ENCODE results near the gene IL27RA. TPM values are rescaled to one million over a fixed set of nuclear protein-coding genes. Genes with fewer than 3 reads are reported as not detected.

IL27RA gene
- total RNA-seq, 1 experiment from 2014 or later, result 0.67 TPM

DNA sequence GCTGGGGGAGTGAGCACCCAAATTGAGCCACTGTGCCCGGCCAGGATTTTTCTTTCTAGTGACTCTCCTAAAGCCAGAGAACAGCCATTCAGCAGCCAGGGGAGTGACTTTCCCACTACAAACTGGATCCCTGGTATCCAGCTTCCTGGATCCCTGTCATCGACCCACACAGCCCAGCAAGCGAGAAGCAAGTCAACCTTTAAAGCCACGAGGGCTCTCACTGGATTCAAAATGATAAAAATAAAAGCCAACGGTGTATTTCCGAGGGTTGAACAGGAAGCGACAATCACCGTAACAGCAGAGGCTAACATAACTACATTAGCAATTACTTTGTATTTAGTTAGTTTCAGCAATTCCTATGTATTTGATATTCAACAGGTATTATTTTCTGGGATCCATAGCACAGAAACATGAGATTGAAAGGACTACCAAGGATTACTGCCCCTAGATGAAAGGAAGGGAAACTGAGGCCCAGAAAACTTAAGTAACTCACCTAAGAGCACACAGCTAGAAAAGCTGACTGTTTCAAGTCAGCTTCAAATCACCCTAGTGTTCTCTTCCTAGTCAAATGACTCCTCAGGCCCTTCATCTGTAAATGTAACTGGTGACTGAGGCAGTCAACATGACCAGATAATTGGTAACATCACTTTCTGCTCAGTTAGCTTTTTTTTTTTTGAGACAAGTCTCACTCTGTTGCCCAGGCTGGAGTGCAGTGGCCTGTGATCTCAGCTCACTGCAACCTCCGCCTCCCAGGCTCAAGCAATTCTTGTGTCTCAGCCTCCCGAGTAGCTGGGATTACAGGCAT, 28.1 kb upstream of the IL27RA start:
- H3K27me3 ChIP-seq (ENCODE audit: low read length), result no peaks in the 10 kb centered on the region
- no peaks in the 10 kb centered on the region for H4K20me1 ChIP-seq (ENCODE audit: insufficient read depth, low read depth, low read length)
- peaks cover 6% of the 10 kb centered on the region; the same call in 1 of the 2 replicates for H3K36me3 ChIP-seq (ENCODE audit: insufficient read depth, low read length)
- H3K4me2 ChIP-seq (ENCODE audit: low read depth, low read length, poor library complexity, severe bottlenecking), result peak overlapping the region; percentile 50
- H3K4me3 ChIP-seq (ENCODE audit: low read length), result no peak overlapping the region
- 0 out of 2 replicates have a peak, but pooled peaks cover 4% of the 10 kb centered on the region for H3K9me3 ChIP-seq (ENCODE audit: low read length)
- no peaks in the 10 kb centered on the region for H3K9me2 ChIP-seq (replicated peaks; ENCODE audit: insufficient read depth, low read length)
- no peak overlapping the region for H2AFZ ChIP-seq (ENCODE audit: low read length)
- peaks cover 30% of the 10 kb centered on the region for H3K4me1 ChIP-seq (ENCODE audit: low read length)
- H3K9ac ChIP-seq (ENCODE audit: low read length), result peak overlapping the region; percentile 50
- DNase-seq, result peak; percentile 55
- peaks cover 36% of the 10 kb centered on the region for H3K79me2 ChIP-seq (ENCODE audit: low read length)
- H3K27ac ChIP-seq (ENCODE audit: low read length), result peak overlapping the region; percentile 72

DNA sequence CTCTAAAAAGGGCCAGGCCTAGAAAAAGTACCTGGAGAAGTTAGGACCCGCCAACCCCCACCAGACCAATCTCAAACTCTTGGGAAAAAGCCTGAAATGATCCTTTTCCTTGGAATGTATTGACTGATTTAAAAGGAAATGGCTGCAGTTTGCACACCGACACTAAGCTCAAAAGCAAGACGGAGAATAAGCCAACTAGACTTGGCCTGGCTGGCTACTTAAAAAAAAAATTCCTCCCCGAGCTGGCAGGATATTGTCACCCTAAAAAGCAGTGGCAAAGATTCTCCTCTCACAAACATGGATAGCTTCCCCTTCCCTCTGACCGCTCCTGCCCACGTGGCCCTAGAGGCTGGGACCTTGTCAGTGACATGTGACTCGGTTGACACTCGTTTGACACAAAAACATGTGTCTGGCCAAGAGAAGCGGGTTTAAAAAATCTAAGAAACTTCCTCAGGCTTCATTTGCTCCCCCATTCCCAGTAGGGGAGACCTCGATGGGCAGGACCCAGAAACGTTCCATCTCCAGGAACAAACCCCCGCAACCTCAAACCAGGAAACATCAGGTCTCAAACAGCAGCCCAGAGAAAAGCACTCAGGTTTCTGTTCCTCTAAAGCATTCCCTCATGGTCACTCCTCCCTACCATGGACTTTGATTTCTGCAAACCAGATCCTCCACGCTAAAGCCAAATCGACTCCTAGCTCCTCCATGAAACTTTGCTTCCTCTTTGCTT, 26.8 kb upstream of the IL27RA start:
- peak overlapping the region; percentile 93 for H3K4me2 ChIP-seq (ENCODE audit: low read depth, low read length, poor library complexity, severe bottlenecking)
- peaks cover 30% of the 10 kb centered on the region for H3K4me1 ChIP-seq (ENCODE audit: low read length)
- no peaks in the 10 kb centered on the region for H3K9me3 ChIP-seq (ENCODE audit: low read length)
- DNase-seq, result no peak
- H3K9ac ChIP-seq (ENCODE audit: low read length), result peak overlapping the region; percentile 46
- no peaks in the 10 kb centered on the region for H3K27me3 ChIP-seq (ENCODE audit: low read length)
- peak overlapping the region; percentile 66 for H2AFZ ChIP-seq (ENCODE audit: low read length)
- H3K27ac ChIP-seq (ENCODE audit: low read length), result peak overlapping the region; percentile 77
- H3K79me2 ChIP-seq (ENCODE audit: low read length), result peaks cover 36% of the 10 kb centered on the region
- no peaks in the 10 kb centered on the region for H4K20me1 ChIP-seq (ENCODE audit: insufficient read depth, low read depth, low read length)
- H3K36me3 ChIP-seq (ENCODE audit: insufficient read depth, low read length), result peaks cover 6% of the 10 kb centered on the region; the same call in 1 of the 2 replicates
- H3K4me3 ChIP-seq (ENCODE audit: low read length), result peak overlapping the region; percentile 81
- no peaks in the 10 kb centered on the region for H3K9me2 ChIP-seq (replicated peaks; ENCODE audit: insufficient read depth, low read length)

DNA sequence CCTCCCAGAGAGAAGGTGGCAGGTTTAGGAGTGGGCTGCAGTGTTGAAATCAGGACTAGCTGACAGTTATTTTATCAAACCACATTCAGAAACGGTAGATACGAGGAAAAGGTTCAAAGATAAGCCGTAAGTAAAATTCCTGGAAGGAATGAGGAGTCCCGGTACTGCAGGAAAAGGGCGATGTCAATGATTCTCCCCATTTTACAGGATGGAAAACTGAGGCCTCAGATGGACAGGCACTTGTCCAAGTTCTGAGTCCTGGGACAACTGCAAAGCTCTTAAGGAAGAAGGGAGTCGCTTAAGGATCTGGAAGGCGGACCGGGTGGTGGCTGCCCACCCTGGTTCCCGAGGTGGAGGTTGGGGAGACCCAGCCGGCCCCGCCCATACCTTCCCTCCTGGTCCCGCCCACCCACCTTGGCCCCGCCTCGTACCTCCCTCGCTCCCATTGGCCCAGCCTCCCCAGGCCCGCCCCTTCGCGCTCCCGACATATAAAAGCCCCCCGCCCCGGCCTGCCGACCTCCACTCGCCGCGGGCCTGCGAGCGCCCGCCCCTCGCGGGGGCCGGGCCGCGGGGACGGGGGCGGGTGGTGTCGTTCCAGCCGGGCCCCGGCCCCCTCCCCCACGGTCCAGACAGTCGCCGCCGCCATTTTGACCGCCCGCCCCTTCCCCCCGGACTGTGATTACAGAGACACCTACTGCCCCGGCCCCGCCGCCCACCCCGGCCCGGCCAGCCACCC, 26.0 kb upstream of the IL27RA start:
- H4K20me1 ChIP-seq (ENCODE audit: insufficient read depth, low read depth, low read length), result no peaks in the 10 kb centered on the region
- H2AFZ ChIP-seq (ENCODE audit: low read length), result peak overlapping the region; percentile 66
- no peaks in the 10 kb centered on the region for H3K9me2 ChIP-seq (replicated peaks; ENCODE audit: insufficient read depth, low read length)
- peaks cover 30% of the 10 kb centered on the region for H3K4me1 ChIP-seq (ENCODE audit: low read length)
- peak overlapping the region; percentile 93 for H3K4me2 ChIP-seq (ENCODE audit: low read depth, low read length, poor library complexity, severe bottlenecking)
- H3K4me3 ChIP-seq (ENCODE audit: low read length), result peak overlapping the region; percentile 81
- peak overlapping the region; percentile 87 for H3K27ac ChIP-seq (ENCODE audit: low read length)
- DNase-seq, result peak; percentile 96
- H3K36me3 ChIP-seq (ENCODE audit: insufficient read depth, low read length), result no peaks in the 10 kb centered on the region
- H3K9me3 ChIP-seq (ENCODE audit: low read length), result no peaks in the 10 kb centered on the region
- H3K79me2 ChIP-seq (ENCODE audit: low read length), result peaks cover 30% of the 10 kb centered on the region
- no peaks in the 10 kb centered on the region for H3K27me3 ChIP-seq (ENCODE audit: low read length)
- peak overlapping the region; percentile 98 for H3K9ac ChIP-seq (ENCODE audit: low read length)

DNA sequence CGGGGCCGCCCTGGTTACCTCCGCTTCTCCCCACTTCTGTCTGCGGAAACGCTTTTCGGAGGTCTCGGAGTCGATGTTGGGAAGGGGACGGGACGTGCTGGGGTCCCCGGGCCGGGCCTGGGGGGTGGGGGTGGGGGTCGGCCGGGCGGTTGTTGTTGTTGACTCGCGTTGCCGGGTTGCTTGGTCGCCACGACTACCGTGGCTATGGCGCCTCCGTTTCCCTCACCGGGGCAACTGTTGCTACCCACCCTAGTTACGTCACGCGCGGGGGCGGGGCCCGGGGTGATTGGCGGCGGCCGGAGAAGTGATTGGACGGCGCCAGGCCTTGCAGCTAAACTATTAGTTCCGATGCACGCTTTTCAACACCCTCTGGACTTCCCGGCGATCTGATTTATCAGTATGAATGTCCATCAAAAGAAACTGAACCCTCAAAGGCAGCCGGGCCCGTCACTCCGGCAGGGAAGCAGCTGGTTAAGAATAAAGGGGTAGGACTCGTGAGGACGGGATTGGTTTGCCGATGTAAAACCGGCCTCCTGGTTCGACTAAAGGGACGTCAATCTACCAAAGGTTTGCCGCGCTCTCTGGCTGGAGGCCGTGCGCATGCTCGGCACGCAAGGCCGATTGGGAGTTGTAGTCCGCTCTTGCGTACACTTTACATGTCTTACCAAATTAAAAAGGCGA, 25.3 kb upstream of the IL27RA start, which contains the start of gene RFX1:
TSS of gene RFX1 (minus strand) at position 236 of the 681 bp plus-strand sequence. CDS start 12,477 bp downstream, outside the sequence.
- Histone ChIP-seq H3K27me3 (ENCODE audit: low read length) (no peaks in the 10 kb centered on the region), H3K9ac (ENCODE audit: low read length) (peak within 1 kb of the TSS; percentile 98), H3K79me2 (ENCODE audit: low read length) (peaks cover 23% of the 10 kb centered on the region), H3K36me3 (ENCODE audit: insufficient read depth, low read length) (no peaks in the 10 kb centered on the region), H3K4me2 (ENCODE audit: low read depth, low read length, poor library complexity, severe bottlenecking) (peak within 1 kb of the TSS; percentile 93), H3K27ac (ENCODE audit: low read length) (peak within 1 kb of the TSS; percentile 87), H3K9me2 (replicated peaks; ENCODE audit: insufficient read depth, low read length) (no peaks in the 10 kb centered on the region), H3K4me1 (ENCODE audit: low read length) (peaks cover 30% of the 10 kb centered on the region), H2AFZ (ENCODE audit: low read length) (peak within 1 kb of the TSS; percentile 79), H3K9me3 (ENCODE audit: low read length) (no peaks in the 10 kb centered on the region), H4K20me1 (ENCODE audit: insufficient read depth, low read depth, low read length) (no peaks in the 10 kb centered on the region), H3K4me3 (ENCODE audit: low read length) (peak within 1 kb of the TSS; percentile 81)
- DNase-seq, result peak; percentile 99

GRCh38 chr19:14006766-14007562, 24.6 kb upstream of the IL27RA start:
- Histone ChIP-seq H3K79me2 (ENCODE audit: low read length) (peaks cover 18% of the 10 kb centered on the region), H3K4me1 (ENCODE audit: low read length) (peaks cover 30% of the 10 kb centered on the region), H3K9me2 (replicated peaks; ENCODE audit: insufficient read depth, low read length) (no peaks in the 10 kb centered on the region), H3K27me3 (ENCODE audit: low read length) (no peaks in the 10 kb centered on the region), H4K20me1 (ENCODE audit: insufficient read depth, low read depth, low read length) (no peaks in the 10 kb centered on the region), H3K9me3 (ENCODE audit: low read length) (no peaks in the 10 kb centered on the region), H3K4me3 (ENCODE audit: low read length) (peak overlapping the region; percentile 81), H3K4me2 (ENCODE audit: low read depth, low read length, poor library complexity, severe bottlenecking) (peak overlapping the region; percentile 93), H3K9ac (ENCODE audit: low read length) (peak overlapping the region; percentile 98), H3K36me3 (ENCODE audit: insufficient read depth, low read length) (no peaks in the 10 kb centered on the region), H3K27ac (ENCODE audit: low read length) (peak overlapping the region; percentile 87; the same call in 1 of the 2 replicates), H2AFZ (ENCODE audit: low read length) (peak overlapping the region; percentile 79; the same call in 1 of the 2 replicates)
- peak; percentile 59 for DNase-seq

GRCh38 chr19:14012378-14012915, 19.1 kb upstream of the IL27RA start:
- Histone ChIP-seq H3K4me3 (ENCODE audit: low read length) (no peak overlapping the region), H3K9me3 (ENCODE audit: low read length) (no peaks in the 10 kb centered on the region), H3K4me1 (ENCODE audit: low read length) (peaks cover 16% of the 10 kb centered on the region), H3K4me2 (ENCODE audit: low read depth, low read length, poor library complexity, severe bottlenecking) (no peak overlapping the region), H2AFZ (ENCODE audit: low read length) (no peak overlapping the region), H3K9me2 (replicated peaks; ENCODE audit: insufficient read depth, low read length) (no peaks in the 10 kb centered on the region), H3K79me2 (ENCODE audit: low read length) (no peaks in the 10 kb centered on the region), H3K27me3 (ENCODE audit: low read length) (no peaks in the 10 kb centered on the region), H4K20me1 (ENCODE audit: insufficient read depth, low read depth, low read length) (no peaks in the 10 kb centered on the region), H3K27ac (ENCODE audit: low read length) (no peak overlapping the region), H3K9ac (ENCODE audit: low read length) (no peak overlapping the region), H3K36me3 (ENCODE audit: insufficient read depth, low read length) (no peaks in the 10 kb centered on the region)
- DNase-seq, result no peak

- H4K20me1 ChIP-seq (ENCODE audit: insufficient read depth, low read depth, low read length), result no peaks in the 10 kb centered on the region
- no peak overlapping the region for H3K9ac ChIP-seq (ENCODE audit: low read length)
- peak overlapping the region; percentile 56 for H3K4me2 ChIP-seq (ENCODE audit: low read depth, low read length, poor library complexity, severe bottlenecking)
- H3K9me3 ChIP-seq (ENCODE audit: low read length), result no peaks in the 10 kb centered on the region
- DNase-seq, result peak; percentile 84
- H3K27ac ChIP-seq (ENCODE audit: low read length), result no peak overlapping the region
- no peak overlapping the region for H2AFZ ChIP-seq (ENCODE audit: low read length)
- H3K9me2 ChIP-seq (replicated peaks; ENCODE audit: insufficient read depth, low read length), result no peaks in the 10 kb centered on the region
- peaks cover 31% of the 10 kb centered on the region for H3K4me1 ChIP-seq (ENCODE audit: low read length)
- H3K27me3 ChIP-seq (ENCODE audit: low read length), result no peaks in the 10 kb centered on the region
- H3K36me3 ChIP-seq (ENCODE audit: insufficient read depth, low read length), result no peaks in the 10 kb centered on the region
- no peaks in the 10 kb centered on the region for H3K79me2 ChIP-seq (ENCODE audit: low read length)
- peak overlapping the region; percentile 16; the same call in 1 of the 2 replicates for H3K4me3 ChIP-seq (ENCODE audit: low read length)
Observed at GRCh38 chr19:14015524-14016035, 16.0 kb upstream of the IL27RA start.

Measured in Karpas-422 (cell line).